ENCODE results near the gene NRXN3. TPM values are rescaled to one million over a fixed set of nuclear protein-coding genes. Genes with fewer than 3 reads are reported as not detected.

NRXN3 gene
- total RNA-seq, 2 experiments from 2014 or later: not detected

DNA sequence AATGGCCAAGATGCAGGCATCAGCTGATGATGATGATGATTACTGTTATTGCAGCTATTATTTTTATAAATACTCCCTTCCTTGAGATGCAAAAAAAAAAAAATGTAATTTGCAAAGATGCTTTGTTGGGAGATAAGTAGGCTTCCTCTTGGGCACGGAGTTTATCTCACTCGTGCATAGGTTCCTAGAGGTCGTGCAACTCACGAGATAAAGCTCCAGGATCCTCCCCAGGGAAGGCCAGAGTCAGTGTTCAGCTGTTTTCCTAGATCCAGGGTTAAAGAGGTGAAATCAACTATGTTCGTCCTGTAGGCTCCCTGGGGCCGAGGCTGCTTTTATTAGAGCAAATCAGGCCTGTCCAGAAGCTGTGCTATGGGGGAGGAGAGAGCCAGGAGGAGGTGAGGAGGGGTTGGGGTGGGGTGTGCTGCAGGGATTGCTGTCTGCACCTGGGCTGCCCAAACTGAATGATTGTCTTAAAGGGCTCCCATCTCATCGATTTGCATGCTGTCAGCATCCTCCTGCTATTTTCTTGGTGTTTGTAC lies 270.3 kb downstream of the NRXN3 start:
- H3K79me2 ChIP-seq (ENCODE audit: insufficient read depth, low read depth, low read length): no peaks in the 10 kb centered on the region
- DNase-seq (ENCODE audit: low spot score): no peak
- H2AFZ ChIP-seq (ENCODE audit: low read length): no peak overlapping the region
- no peaks in the 10 kb centered on the region for H3K9me3 ChIP-seq (ENCODE audit: low read length)
- H3K4me2 ChIP-seq (ENCODE audit: low read length): no peak overlapping the region
- ChIA-PET CTCF (ENCODE audit: unreplicated experiment) (no interaction called here), POLR2A (no interaction called here)
- BruUV-seq (replicated peaks): no TSS peak
- H4K20me1 ChIP-seq (ENCODE audit: insufficient read depth, low read length): no peaks in the 10 kb centered on the region
- intact Hi-C loops (cut with micrococcal nuclease; ENCODE audit: unreplicated experiment): no loop called here
- no peak overlapping the region for H3K4me3 ChIP-seq (ENCODE audit: low read depth, low read length, poor library complexity, severe bottlenecking)
- TF ChIP-seq, protein P1, sequence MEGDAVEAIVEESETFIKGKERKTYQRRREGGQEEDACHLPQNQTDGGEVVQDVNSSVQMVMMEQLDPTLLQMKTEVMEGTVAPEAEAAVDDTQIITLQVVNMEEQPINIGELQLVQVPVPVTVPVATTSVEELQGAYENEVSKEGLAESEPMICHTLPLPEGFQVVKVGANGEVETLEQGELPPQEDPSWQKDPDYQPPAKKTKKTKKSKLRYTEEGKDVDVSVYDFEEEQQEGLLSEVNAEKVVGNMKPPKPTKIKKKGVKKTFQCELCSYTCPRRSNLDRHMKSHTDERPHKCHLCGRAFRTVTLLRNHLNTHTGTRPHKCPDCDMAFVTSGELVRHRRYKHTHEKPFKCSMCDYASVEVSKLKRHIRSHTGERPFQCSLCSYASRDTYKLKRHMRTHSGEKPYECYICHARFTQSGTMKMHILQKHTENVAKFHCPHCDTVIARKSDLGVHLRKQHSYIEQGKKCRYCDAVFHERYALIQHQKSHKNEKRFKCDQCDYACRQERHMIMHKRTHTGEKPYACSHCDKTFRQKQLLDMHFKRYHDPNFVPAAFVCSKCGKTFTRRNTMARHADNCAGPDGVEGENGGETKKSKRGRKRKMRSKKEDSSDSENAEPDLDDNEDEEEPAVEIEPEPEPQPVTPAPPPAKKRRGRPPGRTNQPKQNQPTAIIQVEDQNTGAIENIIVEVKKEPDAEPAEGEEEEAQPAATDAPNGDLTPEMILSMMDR (conservative IDR thresholded peaks at IDR 0.05; ENCODE audit: low read length): no peak
- H3K4me1 ChIP-seq (ENCODE audit: insufficient read depth, low read length, poor library complexity, severe bottlenecking): no peaks in the 10 kb centered on the region
- H3K36me3 ChIP-seq (ENCODE audit: insufficient read depth, low read length): no peaks in the 10 kb centered on the region
- no peaks in the 10 kb centered on the region for H3K9me2 ChIP-seq (ENCODE audit: insufficient read depth, low read length)
- H3K27ac ChIP-seq (ENCODE audit: low read depth, low read length, poor library complexity, severe bottlenecking): no peak overlapping the region

DNA sequence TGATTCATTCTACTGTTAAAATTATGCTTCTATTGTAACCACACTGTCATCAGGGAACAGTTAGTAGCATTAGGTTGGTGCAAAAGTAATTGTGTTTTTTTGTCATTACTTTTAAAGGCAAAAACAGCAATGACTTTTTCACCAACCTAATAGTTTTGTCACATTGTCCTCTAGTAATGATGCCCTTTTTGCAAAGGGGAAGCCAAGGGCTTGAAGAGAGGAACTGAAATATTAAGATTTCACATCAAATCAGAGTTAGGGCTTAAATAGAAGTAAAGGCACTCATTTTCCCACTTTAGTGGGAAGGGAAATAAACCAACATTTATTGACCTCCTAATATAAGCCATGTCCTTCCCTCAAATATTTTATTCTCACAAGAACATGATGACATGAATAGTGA lies 273.7 kb downstream of the NRXN3 start:
- intact Hi-C loops (cut with micrococcal nuclease; ENCODE audit: unreplicated experiment): no loop called here
- POLR2A ChIA-PET: no interaction called here
- TF ChIP-seq, protein P1 (conservative IDR thresholded peaks at IDR 0.05; ENCODE audit: low read length): no peak
- TF ChIP-seq EZH2phosphoT487 (IDR thresholded peaks at IDR 0.05; ENCODE audit: borderline replicate concordance, low read depth, low read length): no peak

DNA sequence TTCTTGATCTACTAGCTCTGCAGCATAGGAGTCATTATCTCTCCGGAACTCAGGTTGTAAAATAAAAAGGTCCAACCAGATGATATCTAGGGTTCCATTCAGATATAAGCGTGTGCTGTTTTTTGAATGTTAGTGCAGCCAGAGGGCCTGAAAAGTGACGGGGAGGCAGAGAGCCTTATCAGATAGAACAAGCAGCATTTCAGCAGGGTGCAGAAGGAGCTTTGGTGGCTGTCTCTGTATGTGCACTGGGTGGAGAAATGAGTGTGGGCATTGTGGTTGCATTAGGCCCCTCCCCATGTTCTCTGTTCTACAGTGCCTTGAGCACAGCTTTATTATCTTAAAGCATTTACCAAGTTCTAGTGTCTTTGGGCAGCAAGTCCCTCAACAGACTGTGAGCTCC lies 275.1 kb downstream of the NRXN3 start:
- no peak overlapping the region for H3K4me2 ChIP-seq (ENCODE audit: low read length)
- no peak overlapping the region for H2AFZ ChIP-seq (ENCODE audit: low read length)
- BruUV-seq (replicated peaks): no TSS peak
- intact Hi-C loops (cut with micrococcal nuclease; ENCODE audit: unreplicated experiment): no loop called here
- H3K27ac ChIP-seq (ENCODE audit: low read depth, low read length, poor library complexity, severe bottlenecking): no peak overlapping the region
- no peaks in the 10 kb centered on the region for H3K36me3 ChIP-seq (ENCODE audit: insufficient read depth, low read length)
- DNase-seq (ENCODE audit: low spot score): no peak
- H3K4me1 ChIP-seq (ENCODE audit: insufficient read depth, low read length, poor library complexity, severe bottlenecking): no peaks in the 10 kb centered on the region
- TF ChIP-seq EZH2phosphoT487 (IDR thresholded peaks at IDR 0.05; ENCODE audit: borderline replicate concordance, low read depth, low read length): no peak
- TF ChIP-seq, protein P1 (conservative IDR thresholded peaks at IDR 0.05; ENCODE audit: low read length): no peak
- no peaks in the 10 kb centered on the region for H4K20me1 ChIP-seq (ENCODE audit: insufficient read depth, low read length)
- H3K79me2 ChIP-seq (ENCODE audit: insufficient read depth, low read depth, low read length): no peaks in the 10 kb centered on the region
- CTCF ChIA-PET (ENCODE audit: unreplicated experiment): no interaction called here
- H3K9me2 ChIP-seq (ENCODE audit: insufficient read depth, low read length): no peaks in the 10 kb centered on the region
- no peaks in the 10 kb centered on the region for H3K9me3 ChIP-seq (ENCODE audit: low read length)
- H3K4me3 ChIP-seq (ENCODE audit: low read depth, low read length, poor library complexity, severe bottlenecking): no peak overlapping the region
- POLR2A ChIA-PET: no interaction called here

More for the DNA sequence above, 273.7 kb downstream of the NRXN3 start:
- Histone ChIP-seq H2AFZ (ENCODE audit: low read length) (no peak overlapping the region), H3K4me1 (ENCODE audit: insufficient read depth, low read length, poor library complexity, severe bottlenecking) (no peaks in the 10 kb centered on the region), H3K4me3 (ENCODE audit: low read depth, low read length, poor library complexity, severe bottlenecking) (no peak overlapping the region), H3K4me2 (ENCODE audit: low read length) (no peak overlapping the region), H3K27ac (ENCODE audit: low read depth, low read length, poor library complexity, severe bottlenecking) (no peak overlapping the region), H3K36me3 (ENCODE audit: insufficient read depth, low read length) (no peaks in the 10 kb centered on the region), H3K79me2 (ENCODE audit: insufficient read depth, low read depth, low read length) (no peaks in the 10 kb centered on the region), H4K20me1 (ENCODE audit: insufficient read depth, low read length) (no peaks in the 10 kb centered on the region), H3K9me3 (ENCODE audit: low read length) (no peaks in the 10 kb centered on the region), H3K9me2 (ENCODE audit: insufficient read depth, low read length) (no peaks in the 10 kb centered on the region)
- BruUV-seq (replicated peaks): no TSS peak
- CTCF ChIA-PET (ENCODE audit: unreplicated experiment): no interaction called here
- DNase-seq (ENCODE audit: low spot score): no peak
